ENCODE data around the gene SMG1.
"Not testable (repeated sequence)": the region's sequence is repeated elsewhere in the genome, so short reads cannot be mapped to it uniquely, and the experiment has no call there.

SMG1 gene

DNA sequence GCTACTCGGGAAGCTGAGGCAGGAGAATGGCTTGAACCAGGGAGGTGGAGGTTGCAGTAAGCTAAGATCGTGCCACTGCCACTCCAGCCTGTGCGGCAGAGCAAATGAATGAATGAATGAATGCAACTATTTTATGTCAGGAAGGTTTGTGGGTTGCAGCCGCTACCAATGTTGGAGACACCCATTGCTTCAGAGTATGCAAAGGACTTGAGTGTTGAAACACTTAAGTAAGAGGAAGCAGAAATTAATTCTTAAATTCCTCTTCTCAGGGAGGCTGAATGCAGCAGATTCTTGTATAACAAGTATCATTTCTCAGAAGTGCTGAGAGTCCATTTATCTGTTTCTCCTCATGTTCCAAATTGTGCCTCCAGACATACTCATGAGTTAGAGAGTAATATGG, 151.6 kb downstream of the SMG1 start:
- DNase-seq (ENCODE audit: low read depth, low spot score); H3K4me3 ChIP-seq (ENCODE audit: low read depth, low read length); CTCF ChIA-PET; POLR2A ChIA-PET: not testable (repeated sequence)

DNA sequence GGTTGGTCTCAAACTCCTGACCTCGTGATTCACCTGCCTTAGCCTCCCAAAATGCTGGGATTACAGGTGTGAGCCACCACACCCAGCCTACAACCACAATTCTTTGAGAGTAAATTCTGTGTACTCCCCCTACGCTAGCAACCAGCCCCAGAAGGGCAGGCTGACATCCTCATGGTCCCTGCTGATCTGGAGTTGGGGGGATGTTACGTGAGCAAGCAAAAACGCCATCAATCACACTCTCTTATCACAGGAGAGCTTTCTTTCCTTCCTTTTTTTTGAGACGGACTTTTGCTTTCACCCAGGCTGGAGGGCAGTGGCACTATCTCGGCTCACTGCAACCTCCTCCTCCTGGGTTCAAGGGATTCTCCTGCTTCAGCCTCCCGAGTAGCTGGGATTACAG, 154.0 kb downstream of the SMG1 start:
- H3K4me3 ChIP-seq (ENCODE audit: low read depth, low read length); DNase-seq (ENCODE audit: low read depth, low spot score); CTCF ChIA-PET; POLR2A ChIA-PET: not testable (repeated sequence)

DNA sequence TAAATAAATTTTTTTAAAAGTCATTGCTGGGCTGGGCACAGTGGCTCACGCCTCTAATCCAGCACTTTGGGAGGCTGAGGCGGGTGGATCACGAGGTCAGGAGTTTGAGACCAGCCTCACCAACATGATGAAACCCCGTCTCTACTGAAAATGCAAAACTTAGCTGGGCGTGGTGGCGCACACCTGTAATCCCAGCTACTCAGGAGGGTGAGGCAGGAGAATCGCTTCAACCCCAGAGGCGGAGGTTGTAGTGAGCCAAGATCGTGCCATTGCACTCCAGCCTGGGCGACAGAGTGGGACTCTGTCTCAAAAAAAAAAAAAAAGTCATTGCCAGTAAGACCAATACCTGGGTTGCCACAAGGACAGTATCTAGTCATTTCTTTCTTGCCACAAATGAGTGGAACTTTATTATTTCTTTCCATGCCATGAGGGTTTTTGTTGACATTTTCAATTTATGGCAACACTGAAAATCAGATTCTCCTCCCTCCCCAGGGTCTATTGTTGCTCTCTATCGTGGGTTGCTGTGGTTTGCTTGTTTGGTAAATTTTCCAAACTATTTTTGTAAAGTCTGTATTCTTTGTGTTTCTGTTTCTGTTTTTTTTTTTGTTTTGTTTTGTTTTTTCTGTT, 155.8 kb downstream of the SMG1 start:
- POLR2A ChIA-PET; DNase-seq (ENCODE audit: low read depth, low spot score); CTCF ChIA-PET; H3K4me3 ChIP-seq (ENCODE audit: low read depth, low read length): not testable (repeated sequence)

DNA sequence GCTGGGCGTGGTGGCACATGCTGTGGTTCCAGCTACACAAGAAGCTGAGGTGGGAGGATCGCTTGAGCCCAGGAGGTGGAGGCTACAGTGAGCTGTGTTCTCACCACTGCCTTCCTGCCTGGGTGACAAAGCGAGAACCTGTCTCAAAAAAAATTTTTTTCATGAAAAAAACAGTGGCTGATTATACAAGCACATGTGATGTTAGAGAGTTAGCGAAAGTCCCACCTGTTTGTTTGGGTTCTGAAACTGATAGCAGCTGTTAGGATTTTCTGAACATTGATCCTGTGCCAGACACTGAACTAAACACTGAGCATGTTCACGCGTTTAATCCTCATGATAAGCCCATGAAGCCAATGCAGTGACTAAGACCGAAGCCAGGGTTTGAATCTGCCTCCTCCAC, 159.0 kb downstream of the SMG1 start:
- POLR2A ChIA-PET; DNase-seq (ENCODE audit: low read depth, low spot score); CTCF ChIA-PET; H3K4me3 ChIP-seq (ENCODE audit: low read depth, low read length): not testable (repeated sequence)

DNA sequence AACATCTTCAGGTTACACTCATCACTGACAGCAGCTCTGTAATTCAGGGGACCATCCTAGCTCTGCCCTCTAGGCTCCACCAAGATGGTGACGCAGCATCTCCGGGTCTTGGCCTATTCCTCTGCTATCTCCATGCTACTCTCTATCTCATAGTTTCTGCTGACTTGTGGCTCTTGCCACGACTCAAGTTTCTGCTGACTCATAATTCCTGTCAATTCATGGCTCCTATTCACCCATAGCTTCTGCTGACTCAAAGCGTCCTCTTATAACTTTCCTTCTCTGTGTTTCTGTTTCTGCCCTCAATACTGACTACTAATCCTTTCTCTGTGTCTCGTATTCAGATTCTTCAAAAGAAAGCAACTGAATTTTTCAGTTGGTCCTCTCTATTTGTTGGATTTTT, 163.5 kb downstream of the SMG1 start:
- POLR2A ChIA-PET; DNase-seq (ENCODE audit: low read depth, low spot score): not testable (repeated sequence)

DNA sequence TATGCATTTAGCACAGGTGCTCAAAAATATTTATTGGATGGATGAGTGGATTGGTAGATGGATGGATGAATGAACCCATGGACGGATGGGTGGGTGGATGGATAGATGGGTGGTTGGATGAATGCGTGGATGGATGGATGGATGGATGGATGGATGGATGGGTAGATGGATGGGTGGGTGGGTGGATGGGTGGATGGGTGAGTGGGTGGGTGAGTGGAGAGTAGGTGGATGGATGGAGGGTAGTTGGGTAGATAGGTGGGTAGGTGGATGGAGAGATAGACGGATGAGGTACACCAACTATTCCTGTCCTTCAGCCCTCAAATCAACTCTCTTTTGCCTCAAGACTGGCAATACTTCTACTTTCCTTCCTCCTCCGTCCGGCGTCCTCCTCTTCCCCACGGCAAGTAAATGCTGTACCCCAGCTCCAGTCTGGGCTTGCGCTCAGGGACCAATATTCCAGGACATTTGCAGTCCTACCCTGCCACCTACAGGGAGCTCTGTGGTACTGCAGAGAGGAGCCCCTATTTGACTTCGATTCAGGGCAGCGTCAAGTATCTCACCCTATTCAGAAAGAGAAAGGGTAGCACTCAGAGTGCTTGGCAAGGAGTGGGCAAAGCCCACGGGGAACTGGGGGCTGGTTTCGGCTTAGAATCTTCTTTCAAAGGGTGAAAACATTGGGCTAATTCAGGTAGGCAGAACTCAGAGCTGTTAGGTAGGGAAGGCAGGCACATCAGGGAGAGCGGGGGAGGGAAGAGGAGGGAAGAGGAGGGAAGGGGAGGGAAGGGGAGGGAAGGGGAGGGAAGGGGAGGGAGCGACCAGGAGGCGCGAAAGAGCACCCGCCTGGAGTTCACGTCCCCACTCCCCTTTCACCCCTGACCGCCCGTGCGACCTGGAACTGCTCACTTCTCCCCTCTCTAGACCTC, 166.3 kb downstream of the SMG1 start:
- DNase-seq (ENCODE audit: low read depth, low spot score); H3K4me3 ChIP-seq (ENCODE audit: low read depth, low read length); CTCF ChIA-PET; POLR2A ChIA-PET: not testable (repeated sequence)
- TF ChIP-seq, protein P1, sequence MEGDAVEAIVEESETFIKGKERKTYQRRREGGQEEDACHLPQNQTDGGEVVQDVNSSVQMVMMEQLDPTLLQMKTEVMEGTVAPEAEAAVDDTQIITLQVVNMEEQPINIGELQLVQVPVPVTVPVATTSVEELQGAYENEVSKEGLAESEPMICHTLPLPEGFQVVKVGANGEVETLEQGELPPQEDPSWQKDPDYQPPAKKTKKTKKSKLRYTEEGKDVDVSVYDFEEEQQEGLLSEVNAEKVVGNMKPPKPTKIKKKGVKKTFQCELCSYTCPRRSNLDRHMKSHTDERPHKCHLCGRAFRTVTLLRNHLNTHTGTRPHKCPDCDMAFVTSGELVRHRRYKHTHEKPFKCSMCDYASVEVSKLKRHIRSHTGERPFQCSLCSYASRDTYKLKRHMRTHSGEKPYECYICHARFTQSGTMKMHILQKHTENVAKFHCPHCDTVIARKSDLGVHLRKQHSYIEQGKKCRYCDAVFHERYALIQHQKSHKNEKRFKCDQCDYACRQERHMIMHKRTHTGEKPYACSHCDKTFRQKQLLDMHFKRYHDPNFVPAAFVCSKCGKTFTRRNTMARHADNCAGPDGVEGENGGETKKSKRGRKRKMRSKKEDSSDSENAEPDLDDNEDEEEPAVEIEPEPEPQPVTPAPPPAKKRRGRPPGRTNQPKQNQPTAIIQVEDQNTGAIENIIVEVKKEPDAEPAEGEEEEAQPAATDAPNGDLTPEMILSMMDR (IDR thresholded peaks at IDR 0.05; ENCODE audit: insufficient read depth, low read length, missing control alignments), result peak; percentile 12

More for the DNA sequence above, 163.5 kb downstream of the SMG1 start:
- CTCF ChIA-PET; H3K4me3 ChIP-seq (ENCODE audit: low read depth, low read length): not testable (repeated sequence)

DNA sequence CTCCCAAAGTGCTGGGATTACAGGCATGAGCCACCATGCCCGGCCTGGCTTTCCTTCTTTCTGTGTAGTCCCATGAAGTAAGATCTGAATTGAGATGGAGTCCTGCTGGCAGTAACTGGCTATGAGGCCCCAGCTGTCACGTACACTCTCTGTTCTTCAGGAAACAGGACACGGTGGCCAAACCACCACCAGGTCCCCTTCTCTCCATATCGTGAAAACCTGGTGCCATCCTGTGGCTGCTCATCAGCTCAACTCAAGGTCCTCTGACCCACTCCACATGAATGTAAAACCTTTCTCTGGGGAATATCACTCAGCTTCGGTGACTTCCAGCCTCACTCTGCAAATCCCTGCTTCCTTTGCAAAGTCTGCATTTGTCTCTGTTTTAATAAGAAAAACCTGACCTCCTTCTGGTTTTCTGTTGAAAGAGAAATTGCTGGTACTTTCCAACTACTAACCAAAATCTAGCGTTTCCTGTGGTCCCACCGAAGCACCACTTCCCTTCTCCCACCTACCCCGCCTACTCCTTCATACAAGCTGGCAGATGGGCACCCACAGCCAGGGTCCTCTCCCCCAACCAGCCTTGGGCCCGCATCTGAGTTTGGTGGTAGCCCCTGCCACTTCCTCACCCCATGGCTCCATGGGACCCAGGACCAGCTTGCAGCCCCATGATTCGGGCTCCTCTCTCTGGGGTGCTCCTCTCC, 168.1 kb downstream of the SMG1 start:
- DNase-seq (ENCODE audit: low read depth, low spot score); CTCF ChIA-PET; POLR2A ChIA-PET; H3K4me3 ChIP-seq (ENCODE audit: low read depth, low read length): not testable (repeated sequence)

DNA sequence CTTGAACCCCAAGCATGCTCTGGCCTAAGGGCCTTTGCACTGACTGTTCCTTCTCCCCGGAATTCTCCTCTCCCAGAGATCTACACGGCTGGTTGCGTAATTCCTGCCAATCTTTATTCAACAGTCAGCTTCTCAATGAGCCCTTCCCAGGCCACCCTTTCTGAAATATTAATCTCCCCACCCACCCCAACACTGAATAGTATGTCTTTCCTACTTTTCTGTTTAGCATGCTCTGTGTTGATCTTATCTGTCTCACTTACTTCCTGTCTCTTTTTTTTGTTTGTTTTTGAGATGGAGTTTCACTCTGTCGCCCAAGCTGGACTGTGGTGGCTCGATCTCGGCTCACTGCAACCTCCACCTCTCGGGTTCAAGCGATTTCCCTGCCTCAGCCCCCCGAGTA, 169.6 kb downstream of the SMG1 start:
- CTCF ChIA-PET; POLR2A ChIA-PET; H3K4me3 ChIP-seq (ENCODE audit: low read depth, low read length); DNase-seq (ENCODE audit: low read depth, low spot score): not testable (repeated sequence)
